HCT116 (cell line): Measurements from ENCODE around the gene EGFL7.

ENCODE experiments used
- EGR1 ChIP-seq: IDR thresholded peaks from 2 replicates; pipeline ENCODE4 v1.6.1; 2012; ENCODE audit warnings: low read depth
- JUND ChIP-seq: IDR thresholded peaks from 2 replicates; pipeline ENCODE4 v1.6.1; 2012
- RAD21 ChIP-seq: IDR thresholded peaks from 2 replicates; pipeline ENCODE4 v1.6.1; 2012; ENCODE audit warnings: low read depth, mild to moderate bottlenecking
- SP1 ChIP-seq: IDR thresholded peaks from 2 replicates; pipeline ENCODE4 v1.6.1; 2012; ENCODE audit warnings: low read depth
- YY1 ChIP-seq: IDR thresholded peaks from 2 replicates; pipeline ENCODE4 v1.6.1; 2011; ENCODE audit warnings: low read length, low read depth, moderate library complexity, mild to moderate bottlenecking; ENCODE audit not compliant: insufficient replicate concordance; ENCODE audit errors: extremely low read depth
- TF ChIP-seq, protein P1 (sequence below), 3 experiments: fragments of 200-600 bp in 1 of 3; sonication (generic) in 1 of 3; IDR thresholded peaks in 2 of 3; conservative IDR thresholded peaks in 1 of 3; 2 replicates each; pipeline ENCODE4 v1.5.1; 2012 to 2017; ENCODE audit warnings: low read depth in 2 of 3, low read length in 2 of 3, antibody characterized with exemption in 1 of 3, borderline replicate concordance in 1 of 3, control low read depth in 1 of 3, mild to moderate bottlenecking in 1 of 3, mixed read lengths in 1 of 3, mixed run types in 1 of 3, moderate library complexity in 1 of 3; ENCODE audit not compliant: insufficient read depth in 1 of 3

DNA sequence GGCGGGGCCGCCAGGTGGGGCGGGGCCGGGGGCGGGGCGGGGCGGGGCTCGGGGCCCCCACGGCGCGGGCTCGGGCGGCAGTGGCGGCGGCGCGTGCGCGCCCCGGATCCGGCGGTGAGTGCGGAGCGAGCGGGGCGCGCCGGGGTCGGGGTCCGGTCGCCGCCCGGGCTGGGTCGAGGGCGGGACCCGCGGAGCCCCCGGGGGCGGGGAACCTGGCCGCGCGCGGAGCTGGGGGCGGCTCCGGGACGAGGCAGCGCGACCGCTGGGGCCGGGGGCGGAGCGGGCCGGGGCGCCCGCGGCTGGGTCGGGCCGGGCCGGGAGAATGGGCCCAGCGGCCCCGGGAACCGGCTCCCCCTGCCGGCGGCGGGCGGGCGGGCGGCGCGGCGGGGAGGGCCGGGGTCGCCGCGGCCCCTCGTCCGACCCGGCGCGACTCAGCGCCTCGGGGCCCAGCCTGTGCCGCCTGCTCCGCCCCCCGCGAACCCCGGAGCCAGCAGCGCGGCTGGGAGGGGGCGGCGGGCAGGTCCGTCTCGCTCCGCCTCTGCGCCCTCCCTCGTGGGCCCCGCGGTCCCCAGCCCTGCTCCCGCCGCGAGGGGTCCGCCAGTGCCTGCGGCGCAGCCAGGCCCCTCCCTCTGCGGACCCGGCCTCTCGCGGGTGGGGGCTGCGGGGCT is 3.1 kb downstream of the EGFL7 start:
- TF ChIP-seq, protein P1, sequence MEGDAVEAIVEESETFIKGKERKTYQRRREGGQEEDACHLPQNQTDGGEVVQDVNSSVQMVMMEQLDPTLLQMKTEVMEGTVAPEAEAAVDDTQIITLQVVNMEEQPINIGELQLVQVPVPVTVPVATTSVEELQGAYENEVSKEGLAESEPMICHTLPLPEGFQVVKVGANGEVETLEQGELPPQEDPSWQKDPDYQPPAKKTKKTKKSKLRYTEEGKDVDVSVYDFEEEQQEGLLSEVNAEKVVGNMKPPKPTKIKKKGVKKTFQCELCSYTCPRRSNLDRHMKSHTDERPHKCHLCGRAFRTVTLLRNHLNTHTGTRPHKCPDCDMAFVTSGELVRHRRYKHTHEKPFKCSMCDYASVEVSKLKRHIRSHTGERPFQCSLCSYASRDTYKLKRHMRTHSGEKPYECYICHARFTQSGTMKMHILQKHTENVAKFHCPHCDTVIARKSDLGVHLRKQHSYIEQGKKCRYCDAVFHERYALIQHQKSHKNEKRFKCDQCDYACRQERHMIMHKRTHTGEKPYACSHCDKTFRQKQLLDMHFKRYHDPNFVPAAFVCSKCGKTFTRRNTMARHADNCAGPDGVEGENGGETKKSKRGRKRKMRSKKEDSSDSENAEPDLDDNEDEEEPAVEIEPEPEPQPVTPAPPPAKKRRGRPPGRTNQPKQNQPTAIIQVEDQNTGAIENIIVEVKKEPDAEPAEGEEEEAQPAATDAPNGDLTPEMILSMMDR (IDR thresholded peaks at IDR 0.05 in 2 of 3, conservative IDR thresholded peaks at IDR 0.05 in 1 of 3; ENCODE audit: borderline replicate concordance in 1 of 3, insufficient read depth in 1 of 3, low read depth in 2 of 3, low read length in 2 of 3): no peak
- no peak for TF ChIP-seq RAD21
- TF ChIP-seq JUND: no peak
- TF ChIP-seq EGR1: no peak
- no peak for TF ChIP-seq SP1
- TF ChIP-seq YY1: no peak
